Uterus (tissue), 4 donors: Measurements from ENCODE around the gene DNAJC4. TPM values are rescaled to one million over a fixed set of nuclear protein-coding genes. Genes with fewer than 3 reads are reported as not detected.

ENCODE experiments used
- DNase-seq, 2 donors: peaks; one replicate each; pipeline ENCODE4 v3.0.0-alpha.2; 2019 to 2020
- H3K27ac ChIP-seq, 2 donors: fragments of 200-600 bp; sonication (generic); 1 replicate in 1 of 2; 2 replicates in 1 of 2; pipeline ENCODE4 v1.5.1; 2016 to 2018
- H3K27me3 ChIP-seq, 2 donors: fragments of 200-600 bp; sonication (generic); one replicate each; pipeline ENCODE4 v1.5.1; 2018 to 2019; ENCODE audit warnings: control low read depth in 1 of 2
- H3K36me3 ChIP-seq, 2 donors: fragments of 200-600 bp; sonication (generic); one replicate each; pipeline ENCODE4 v1.5.1; 2019; ENCODE audit warnings: control low read depth in 1 of 2
- H3K4me1 ChIP-seq, 2 donors: fragments of 200-600 bp; sonication (generic); one replicate each; pipeline ENCODE4 v1.5.1; 2018 to 2019; ENCODE audit warnings: control low read depth in 1 of 2
- H3K4me3 ChIP-seq, 2 donors: fragments of 200-600 bp; sonication (generic); 1 replicate in 1 of 2; 2 replicates in 1 of 2; pipeline ENCODE4 v1.5.1; 2018 to 2019; ENCODE audit warnings: mild to moderate bottlenecking in 1 of 2
- H3K9me3 ChIP-seq, 2 donors: fragments of 200-600 bp; sonication (generic); one replicate each; pipeline ENCODE4 v1.5.1; 2019; ENCODE audit warnings: control low read depth in 1 of 2
- CTCF ChIP-seq, 4 experiments: fragments of 200-600 bp in 2 of 4; fragments of 450-650 bp in 2 of 4; sonication (generic) in 2 of 4; IDR thresholded peaks; one replicate each; pipeline ENCODE4 v1.5.1; 2016 to 2019; ENCODE audit warnings: antibody characterized with exemption in 4 of 4, mild to moderate bottlenecking in 2 of 4, moderate library complexity in 1 of 4
- POLR2A ChIP-seq, 2 donors: fragments of 450-650 bp; IDR thresholded peaks; one replicate each; pipeline ENCODE4 v1.6.1; 2016; ENCODE audit warnings: antibody characterized with exemption in 2 of 2, mild to moderate bottlenecking in 1 of 2, moderate library complexity in 1 of 2
- intact Hi-C: fragments of 100-400 bp; cut with DNase I; formaldehyde crosslinking; loops from one replicate; pipeline ENCODE4 v1.15.1; 2023; ENCODE audit warnings: low total_unique reads
- total RNA-seq, 4 donors: library from RNA; depleted of rRNA in 3 of 4; stranded (reverse); fragments of >200 nt in 3 of 4; gene quantifications; one replicate each; pipeline versions ENCODE4 v1.1.0 to v1.2.4, GENCODE V29; 2014 to 2023
- donor health status: DM: yes; HTN: yes; CAD: no.

The DNAJC4 gene
- total RNA-seq, 4 donors from 2014 or later, result 7.9 to 28.6 (median 16.6) TPM; not detected in 1

DNA sequence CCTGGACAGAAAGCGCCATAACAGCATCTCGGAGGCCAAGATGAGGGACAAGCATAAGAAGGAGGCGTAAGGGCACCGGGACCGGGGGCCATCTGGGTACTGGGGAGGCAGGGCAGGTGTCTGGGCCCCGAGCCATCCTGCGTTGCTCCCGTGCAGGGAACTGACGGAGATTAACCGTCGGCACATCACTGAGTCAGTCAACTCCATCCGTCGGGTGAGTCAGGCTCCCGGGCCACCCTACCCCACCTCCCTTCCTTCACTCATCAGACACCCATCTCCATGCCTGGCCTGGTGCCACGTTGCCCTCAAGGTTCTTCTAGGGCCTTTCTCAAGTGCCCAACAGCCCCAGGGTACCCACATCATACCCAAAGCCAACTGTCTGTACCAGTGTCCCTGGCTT is 36.0 kb downstream of the DNAJC4 start:
- Histone ChIP-seq H3K27ac (no peak overlapping the region), H3K9me3 (no peaks in the 10 kb centered on the region), H3K27me3 (no peaks in the 10 kb centered on the region), H3K36me3 (no peaks in the 10 kb centered on the region), H3K4me1 (peaks cover 0 to 11% of the 10 kb centered on the region in 2 donors), H3K4me3 (no peak overlapping the region)
- DNase-seq, result no peak
- TF ChIP-seq CTCF (IDR thresholded peaks at IDR 0.05) (no peak), POLR2A (IDR thresholded peaks at IDR 0.05) (no peak)
- intact Hi-C loops, result no loop called here

DNA sequence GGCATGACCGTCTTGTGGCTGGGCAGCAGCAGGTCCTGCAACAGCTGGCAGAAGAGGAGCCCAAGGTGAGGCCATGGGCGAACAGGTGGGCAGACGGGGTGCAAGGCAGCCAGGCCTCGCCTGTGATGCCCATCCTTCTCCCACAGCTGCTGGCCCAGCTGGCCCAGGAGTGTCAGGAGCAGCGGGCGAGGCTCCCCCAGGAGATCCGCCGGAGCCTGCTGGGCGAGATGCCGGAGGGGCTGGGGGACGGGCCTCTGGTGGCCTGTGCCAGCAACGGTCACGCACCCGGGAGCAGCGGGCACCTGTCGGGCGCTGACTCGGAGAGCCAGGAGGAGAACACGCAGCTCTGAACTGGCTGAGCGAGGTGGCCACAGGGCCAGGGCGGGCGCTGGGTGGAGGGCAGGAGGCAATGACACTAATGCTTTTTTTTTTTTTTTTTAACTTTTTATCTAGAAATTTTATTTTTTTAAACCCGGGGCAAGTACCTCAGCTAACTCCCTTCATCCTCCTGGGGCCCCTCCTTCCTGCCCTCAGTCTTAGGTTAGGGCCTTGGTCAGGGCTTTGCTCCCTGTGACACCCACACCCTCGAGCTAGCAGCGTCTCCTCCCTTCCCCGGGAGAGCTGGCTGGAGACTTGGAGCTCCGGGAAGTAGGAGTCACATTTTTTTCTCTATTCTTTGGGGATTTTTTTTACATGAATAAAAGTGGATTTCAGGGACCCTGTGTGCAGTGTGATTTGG is 37.0 kb downstream of the DNAJC4 start:
- intact Hi-C loops, result no loop called here
- H3K4me1 ChIP-seq, result peaks cover 0 to 11% of the 10 kb centered on the region in 2 donors
- H3K36me3 ChIP-seq, result no peaks in the 10 kb centered on the region
- H3K4me3 ChIP-seq, result no peak overlapping the region
- no peak for DNase-seq
- H3K27ac ChIP-seq, result peak overlapping the region; percentile 91 to 97
- TF ChIP-seq CTCF (IDR thresholded peaks at IDR 0.05) (no peak), POLR2A (IDR thresholded peaks at IDR 0.05) (no peak)
- no peaks in the 10 kb centered on the region for H3K9me3 ChIP-seq
- H3K27me3 ChIP-seq, result no peaks in the 10 kb centered on the region

- H3K27me3 ChIP-seq, result no peaks in the 10 kb centered on the region
- TF ChIP-seq CTCF (IDR thresholded peaks at IDR 0.05), result peak in 1 of 4 experiments; percentile 32
- TF ChIP-seq POLR2A (IDR thresholded peaks at IDR 0.05), result no peak
- peak overlapping the region; percentile 91 to 97 for H3K27ac ChIP-seq
- H3K9me3 ChIP-seq, result no peaks in the 10 kb centered on the region
- no peaks in the 10 kb centered on the region for H3K36me3 ChIP-seq
- H3K4me1 ChIP-seq, result peaks cover 0 to 11% of the 10 kb centered on the region in 2 donors
- intact Hi-C loops, result no loop called here
- H3K4me3 ChIP-seq, result peak overlapping the region; percentile 63 to 75
- DNase-seq, result peak; percentile 75 to 79
Observed at GRCh38 chr11:64268025-64268892, 37.9 kb downstream of the DNAJC4 start.

DNA sequence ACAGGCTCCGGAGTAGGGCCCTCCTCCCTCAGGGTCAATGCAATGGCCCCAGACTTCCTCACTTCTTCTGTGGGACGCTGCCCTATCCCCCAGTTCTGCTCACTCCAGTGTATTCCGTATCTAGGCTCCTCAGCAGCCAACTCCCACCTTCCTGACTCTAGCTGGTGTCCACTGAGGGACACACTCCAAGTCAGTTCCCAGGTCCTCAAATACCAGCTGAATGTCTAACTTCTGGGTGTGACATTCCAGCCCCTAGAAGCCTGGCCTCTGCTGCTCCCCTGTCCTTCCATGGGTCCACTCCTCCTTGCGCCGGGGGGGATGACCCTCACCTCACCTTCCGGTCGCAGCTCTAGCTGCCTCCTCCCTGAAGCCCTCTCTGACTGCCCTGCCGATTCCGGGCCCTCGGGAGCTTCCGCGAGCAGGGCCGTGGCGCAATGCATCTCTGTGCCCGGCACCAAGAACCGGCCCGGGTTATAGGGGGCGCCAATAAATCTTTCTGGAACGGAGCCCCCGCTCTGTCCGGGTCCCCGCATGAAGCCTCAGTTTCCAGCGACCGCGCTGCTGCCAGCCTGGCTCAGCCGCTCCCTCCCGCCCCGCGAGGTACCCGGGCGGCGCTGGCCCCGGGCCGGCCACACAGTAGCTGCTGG is 38.7 kb downstream of the DNAJC4 start:
- Histone ChIP-seq H3K27me3 (no peaks in the 10 kb centered on the region), H3K9me3 (no peaks in the 10 kb centered on the region), H3K4me3 (peak overlapping the region; percentile 63 to 75), H3K4me1 (peaks cover 0 to 11% of the 10 kb centered on the region in 2 donors), H3K36me3 (no peaks in the 10 kb centered on the region), H3K27ac (peak overlapping the region; percentile 91 to 97)
- intact Hi-C loops, result no loop called here
- DNase-seq, result peak; percentile 71 to 77
- TF ChIP-seq POLR2A (IDR thresholded peaks at IDR 0.05) (peak in 1 of 2 donors; percentile 28), CTCF (IDR thresholded peaks at IDR 0.05) (no peak)
